Retina (tissue), 1 donor: ENCODE results near the gene TRABD.
"Not testable (repeated sequence)": the region's sequence is repeated elsewhere in the genome, so short reads cannot be mapped to it uniquely, and the experiment has no call there.

Source experiments
- DNase-seq: peaks from one replicate; pipeline ENCODE4 v3.0.0-alpha.2; 2016

The TRABD gene

GRCh38 chr22:50204571-50204970 lies 18.9 kb downstream of the TRABD start:
- no peak for DNase-seq

GRCh38 chr22:50204998-50205397 lies 19.3 kb downstream of the TRABD start:
- not testable (repeated sequence) for DNase-seq

GRCh38 chr22:50205781-50206569 lies 20.3 kb downstream of the TRABD start:
- no peak for DNase-seq

- no peak for DNase-seq
These were observed 20.9 kb downstream of the TRABD start for GRCh38 chr22:50206599-50206998.

- DNase-seq, result no peak
These were observed 21.8 kb downstream of the TRABD start for GRCh38 chr22:50207383-50208140.

GRCh38 chr22:50208430-50208938 lies 22.8 kb downstream of the TRABD start:
- no peak for DNase-seq

GRCh38 chr22:50208939-50209892 lies 23.5 kb downstream of the TRABD start:
- DNase-seq, result no peak

- peak; percentile 65 for DNase-seq
These were observed 24.2 kb downstream of the TRABD start for GRCh38 chr22:50209893-50210292.

- no peak for DNase-seq
These were observed 24.8 kb downstream of the TRABD start for GRCh38 chr22:50210378-50211139.

GRCh38 chr22:50211147-50211546 lies 25.4 kb downstream of the TRABD start:
- DNase-seq, result no peak

- DNase-seq, result no peak
These were observed 27.6 kb downstream of the TRABD start for GRCh38 chr22:50213263-50213662.

GRCh38 chr22:50215297-50216054 lies 29.8 kb downstream of the TRABD start:
- DNase-seq, result no peak

- no peak for DNase-seq
These were observed 30.5 kb downstream of the TRABD start for GRCh38 chr22:50216055-50216683.

- no peak for DNase-seq
These were observed 31.2 kb downstream of the TRABD start for GRCh38 chr22:50216684-50217520.

- DNase-seq, result no peak
These were observed 31.9 kb downstream of the TRABD start for GRCh38 chr22:50217543-50218152.

GRCh38 chr22:50218153-50218995 lies 32.7 kb downstream of the TRABD start:
- DNase-seq, result no peak

GRCh38 chr22:50218996-50219727 lies 33.4 kb downstream of the TRABD start:
- peak; percentile 33 for DNase-seq
